K562 (cell line): ENCODE results near the gene TOR1AIP1. TPM values are rescaled to one million over a fixed set of nuclear protein-coding genes. Genes with fewer than 3 reads are reported as not detected.
A peak's percentile ranks its signal among the peaks of the same experiment; 100 is the strongest.

ENCODE experiments used
- ATF1 ChIP-seq, 2 experiments: fragments of 450-650 bp in 1 of 2; IDR thresholded peaks; 2 replicates each; pipeline ENCODE4 v1.6.1; 2016; ENCODE audit warnings: missing compliant biosample characterization in 1 of 2, missing genetic modification characterization in 1 of 2
- CHCHD3 ChIP-seq: fragments of 250-450 bp; sonication (Bioruptor Pico); IDR thresholded peaks from 2 replicates; pipeline ENCODE4 v2.1.2; 2022; ENCODE audit warnings: mild to moderate bottlenecking
- DPF2 ChIP-seq: fragments of 450-650 bp; IDR thresholded peaks from 2 replicates; pipeline ENCODE4 v1.6.1; 2016
- ELF4 ChIP-seq: fragments of 450-650 bp; formaldehyde crosslinking; IDR thresholded peaks from 2 replicates; pipeline ENCODE4 v1.4.0; 2022; ENCODE audit warnings: missing genetic modification characterization
- ESRRA ChIP-seq: fragments of 450-650 bp; IDR thresholded peaks from 2 replicates; pipeline ENCODE4 v1.6.1; 2014; ENCODE audit warnings: low read depth, mild to moderate bottlenecking, moderate library complexity, borderline replicate concordance
- FIP1L1 ChIP-seq: fragments of 200-400 bp; formaldehyde crosslinking; IDR thresholded peaks from 2 replicates; pipeline ENCODE4 v1.6.1; 2018; ENCODE audit warnings: mild to moderate bottlenecking, low read depth, low read length; ENCODE audit not compliant: poor library complexity, severe bottlenecking
- MAFF ChIP-seq: IDR thresholded peaks from 2 replicates; pipeline ENCODE4 v1.6.1; 2012; ENCODE audit warnings: low read length, improper control_type of control experiment
- NCOA1 ChIP-seq: fragments of 450-650 bp; IDR thresholded peaks from 2 replicates; pipeline ENCODE4 v1.6.1; 2016; ENCODE audit warnings: low read depth
- NFIC ChIP-seq: fragments of 450-650 bp; IDR thresholded peaks from 2 replicates; pipeline ENCODE4 v1.6.1; 2017; ENCODE audit warnings: mild to moderate bottlenecking, inconsistent platforms
- POU5F1 ChIP-seq: fragments of 150-350 bp; IDR thresholded peaks from 2 replicates; pipeline ENCODE4 v1.6.1; 2014; ENCODE audit warnings: borderline replicate concordance, low read length, low read depth, mild to moderate bottlenecking; ENCODE audit not compliant: partially characterized antibody
- SIN3A ChIP-seq, 2 experiments: fragments of 150-350 bp in 1 of 2; IDR thresholded peaks; 2 replicates each; pipeline ENCODE4 v1.6.1; 2011 to 2016; ENCODE audit warnings: borderline replicate concordance in 2 of 2, low read depth in 2 of 2, low read length in 2 of 2, mild to moderate bottlenecking in 2 of 2, moderate library complexity in 2 of 2; ENCODE audit not compliant: control insufficient read depth in 1 of 2
- TEAD1 ChIP-seq, 2 experiments: fragments of 450-650 bp in 1 of 2; sonication (generic) in 1 of 2; formaldehyde crosslinking; IDR thresholded peaks; 2 replicates each; pipeline versions ENCODE4 v1.4.0 to v1.8.0; 2020 to 2022; ENCODE audit warnings: mild to moderate bottlenecking in 2 of 2, missing genetic modification reagents in 1 of 2
- XRCC3 ChIP-seq: fragments of 450-650 bp; IDR thresholded peaks from 2 replicates; pipeline ENCODE4 v1.6.1; 2017; ENCODE audit warnings: mild to moderate bottlenecking, moderate library complexity
- XRCC5 ChIP-seq: fragments of 200-400 bp; formaldehyde crosslinking; IDR thresholded peaks from 2 replicates; pipeline ENCODE4 v1.6.1; 2017; ENCODE audit warnings: low read depth, mild to moderate bottlenecking, low read length
- ZBTB1 ChIP-seq: sonication (generic); formaldehyde crosslinking; IDR thresholded peaks from 2 replicates; pipeline ENCODE4 v1.8.1; 2023; ENCODE audit warnings: missing genetic modification reagents, low read depth, mild to moderate bottlenecking, borderline replicate concordance
- ZFPM2 ChIP-seq: fragments of 250-450 bp; sonication (Bioruptor Pico); IDR thresholded peaks from 2 replicates; pipeline ENCODE4 v1.5.1; 2022; ENCODE audit warnings: mild to moderate bottlenecking
- ZNF239 ChIP-seq: fragments of 250-450 bp; sonication (Bioruptor Pico); IDR thresholded peaks from 2 replicates; pipeline ENCODE4 v1.4.0; 2020; ENCODE audit warnings: mild to moderate bottlenecking
- ZNF551 ChIP-seq: fragments of 250-450 bp; sonication (Bioruptor Pico); IDR thresholded peaks from 2 replicates; pipeline ENCODE4 v1.5.0; 2021; ENCODE audit warnings: mild to moderate bottlenecking, moderate library complexity
- ZNF699 ChIP-seq: fragments of 250-450 bp; sonication (Bioruptor Pico); IDR thresholded peaks from 2 replicates; pipeline ENCODE4 v1.8.0; 2021; ENCODE audit warnings: mild to moderate bottlenecking, moderate library complexity; ENCODE audit not compliant: insufficient replicate concordance
- ZNF830 ChIP-seq: fragments of 250-450 bp; sonication (Bioruptor Pico); IDR thresholded peaks from 2 replicates; pipeline ENCODE4 v1.5.0; 2021; ENCODE audit warnings: mild to moderate bottlenecking
- polyA plus RNA-seq, 8 experiments: library from polyadenylated mRNA; depleted of rRNA in 4 of 8; stranded (reverse) in 5 of 8; unstranded in 3 of 8; fragments of >200 nt; fragmentation: Nextera tagmentation in 2 of 8; fragmentation: Illumina TruSeq in 1 of 8; extraction: Ambion mirVana in 2 of 8; extraction: Trizol in 1 of 8; gene quantifications; 2 replicates each; pipeline versions ENCODE4 v1.2.1 to v1.2.3, GENCODE V29; 2011 to 2014; ENCODE audit warnings: inconsistent platforms in 1 of 8, missing spikeins in 1 of 8
- total RNA-seq, 7 experiments: library from RNA; depleted of rRNA in 6 of 7; stranded (reverse); fragments of >200 nt in 6 of 7; fragmentation: Illumina TruSeq in 2 of 7; extraction: Trizol in 2 of 7; gene quantifications; 2 replicates each; pipeline versions ENCODE4 v1.2.1 to v1.2.3, GENCODE V29; 2011 to 2021; ENCODE audit warnings: low replicate concordance in 1 of 7
- TF ChIP-seq, protein P1 (sequence below): fragments of 250-450 bp; sonication (Bioruptor Pico); IDR thresholded peaks from 2 replicates; pipeline ENCODE4 v1.8.0; 2021; ENCODE audit warnings: borderline replicate concordance, mild to moderate bottlenecking, moderate library complexity; ENCODE audit not compliant: poor library complexity, severe bottlenecking
- TF ChIP-seq, protein P2 (sequence below), 2 experiments: IDR thresholded peaks; 2 replicates each; pipeline ENCODE4 v1.6.1; 2011; ENCODE audit warnings: borderline replicate concordance in 1 of 2, control low read depth in 1 of 2, low read depth in 1 of 2, low read length in 1 of 2, mild to moderate bottlenecking in 1 of 2, mixed read lengths in 1 of 2, moderate library complexity in 1 of 2; ENCODE audit not compliant: insufficient read depth in 1 of 2, insufficient read length in 1 of 2, poor library complexity in 1 of 2, severe bottlenecking in 1 of 2; ENCODE audit errors: extremely low read depth in 1 of 2
- TF ChIP-seq, protein P3 (sequence below): fragments of 250-450 bp; sonication (Bioruptor Pico); IDR thresholded peaks from 2 replicates; pipeline ENCODE4 v1.8.0; 2022; ENCODE audit warnings: moderate library complexity, mild to moderate bottlenecking, inconsistent platforms
- TF ChIP-seq, protein P4 (sequence below): IDR thresholded peaks from 3 replicates; pipeline ENCODE4 v1.6.1; 2011; ENCODE audit warnings: borderline replicate concordance, mild to moderate bottlenecking; ENCODE audit not compliant: insufficient read length, insufficient read depth

Gene TOR1AIP1
- total and polyA plus RNA-seq, 9 of the 15 experiments (the other 6 are each of a cell fraction or from before 2014, with no cell fraction given): 18.1 to 46.9 (median 35.5) TPM

DNA sequence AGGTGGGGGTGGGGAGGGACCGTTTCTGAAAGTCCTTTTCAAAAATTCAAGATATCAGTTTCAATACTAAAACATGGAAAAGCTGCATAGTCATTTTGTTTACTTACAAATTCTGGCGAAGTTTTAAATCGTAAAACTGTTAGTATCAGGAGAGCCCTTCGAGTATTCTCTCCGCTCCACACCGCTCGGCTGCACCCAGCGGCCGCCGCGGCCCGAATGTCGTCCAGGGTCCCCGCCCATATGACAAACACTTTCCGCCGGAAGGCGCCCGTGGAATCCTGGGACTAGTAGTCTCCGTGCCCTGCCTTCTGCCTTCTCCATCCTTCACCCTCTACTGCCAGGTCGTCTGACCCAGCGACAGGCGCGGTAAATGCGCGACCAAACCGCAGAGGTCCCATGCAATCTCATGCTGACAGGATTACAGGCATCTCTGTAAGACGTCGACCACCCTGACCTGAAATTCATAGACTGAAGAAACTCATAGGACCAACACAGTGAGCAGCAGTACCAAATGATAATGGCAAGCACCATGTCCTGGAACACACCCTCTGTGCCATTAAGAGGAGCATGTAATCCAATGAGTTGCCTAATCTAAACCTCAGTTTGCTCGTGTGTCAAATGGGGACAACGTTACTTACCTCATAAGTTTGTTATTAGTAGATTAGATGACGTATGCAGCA, 4.4 kb upstream of the TOR1AIP1 start, which contains the start of gene TOR1AIP2 (continued):
- TF ChIP-seq ZNF551 (no peak), ZBTB1 (peak; percentile 64; the same call in 1 of the 2 replicates), ZFPM2 (CRISPR knock-in tag) (no peak), NFIC (no peak; the same call in 1 of the 2 replicates), ZNF699 (CRISPR knock-in tag) (no peak), SIN3A (IDR thresholded peaks at IDR 0.05; ENCODE audit: borderline replicate concordance in 2 of 2, control insufficient read depth in 1 of 2, low read depth in 2 of 2, low read length in 2 of 2) (peak; percentile 47 to 59; a peak in 1 of 4 replicates), NCOA1 (no peak), XRCC3 (no peak), ZNF239 (no peak), FIP1L1 (no peak), TEAD1 (CRISPR knock-in tag; IDR thresholded peaks at IDR 0.05) (peak in 1 of 2 experiments; percentile 90; a peak in 2 of 4 replicates), POU5F1 (no peak), XRCC5 (no peak), DPF2 (no peak; the same call in 1 of the 2 replicates), ELF4 (CRISPR knock-in tag) (no peak), ZNF830 (CRISPR knock-in tag) (no peak), ESRRA (peak; percentile 82; the same call in 1 of the 2 replicates), MAFF (no peak), ATF1 (CRISPR knock-in tag; IDR thresholded peaks at IDR 0.05) (no peak), ATF1 (tag; IDR thresholded peaks at IDR 0.05) (peak; percentile 95), CHCHD3 (no peak)
- TF ChIP-seq, protein P1, sequence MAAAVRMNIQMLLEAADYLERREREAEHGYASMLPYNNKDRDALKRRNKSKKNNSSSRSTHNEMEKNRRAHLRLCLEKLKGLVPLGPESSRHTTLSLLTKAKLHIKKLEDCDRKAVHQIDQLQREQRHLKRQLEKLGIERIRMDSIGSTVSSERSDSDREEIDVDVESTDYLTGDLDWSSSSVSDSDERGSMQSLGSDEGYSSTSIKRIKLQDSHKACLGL (CRISPR knock-in tag): no peak
- TF ChIP-seq, protein P2, sequence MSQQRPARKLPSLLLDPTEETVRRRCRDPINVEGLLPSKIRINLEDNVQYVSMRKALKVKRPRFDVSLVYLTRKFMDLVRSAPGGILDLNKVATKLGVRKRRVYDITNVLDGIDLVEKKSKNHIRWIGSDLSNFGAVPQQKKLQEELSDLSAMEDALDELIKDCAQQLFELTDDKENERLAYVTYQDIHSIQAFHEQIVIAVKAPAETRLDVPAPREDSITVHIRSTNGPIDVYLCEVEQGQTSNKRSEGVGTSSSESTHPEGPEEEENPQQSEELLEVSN (IDR thresholded peaks at IDR 0.05; ENCODE audit: borderline replicate concordance in 1 of 2, extremely low read depth in 1 of 2, insufficient read depth in 1 of 2, insufficient read length in 1 of 2, low read depth in 1 of 2, low read length in 1 of 2, poor library complexity in 1 of 2, severe bottlenecking in 1 of 2): peak; percentile 49 to 67
- TF ChIP-seq, protein P3, sequence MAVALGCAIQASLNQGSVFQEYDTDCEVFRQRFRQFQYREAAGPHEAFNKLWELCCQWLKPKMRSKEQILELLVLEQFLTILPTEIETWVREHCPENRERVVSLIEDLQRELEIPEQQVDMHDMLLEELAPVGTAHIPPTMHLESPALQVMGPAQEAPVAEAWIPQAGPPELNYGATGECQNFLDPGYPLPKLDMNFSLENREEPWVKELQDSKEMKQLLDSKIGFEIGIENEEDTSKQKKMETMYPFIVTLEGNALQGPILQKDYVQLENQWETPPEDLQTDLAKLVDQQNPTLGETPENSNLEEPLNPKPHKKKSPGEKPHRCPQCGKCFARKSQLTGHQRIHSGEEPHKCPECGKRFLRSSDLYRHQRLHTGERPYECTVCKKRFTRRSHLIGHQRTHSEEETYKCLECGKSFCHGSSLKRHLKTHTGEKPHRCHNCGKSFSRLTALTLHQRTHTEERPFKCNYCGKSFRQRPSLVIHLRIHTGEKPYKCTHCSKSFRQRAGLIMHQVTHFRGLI: no peak
- TF ChIP-seq, protein P4, sequence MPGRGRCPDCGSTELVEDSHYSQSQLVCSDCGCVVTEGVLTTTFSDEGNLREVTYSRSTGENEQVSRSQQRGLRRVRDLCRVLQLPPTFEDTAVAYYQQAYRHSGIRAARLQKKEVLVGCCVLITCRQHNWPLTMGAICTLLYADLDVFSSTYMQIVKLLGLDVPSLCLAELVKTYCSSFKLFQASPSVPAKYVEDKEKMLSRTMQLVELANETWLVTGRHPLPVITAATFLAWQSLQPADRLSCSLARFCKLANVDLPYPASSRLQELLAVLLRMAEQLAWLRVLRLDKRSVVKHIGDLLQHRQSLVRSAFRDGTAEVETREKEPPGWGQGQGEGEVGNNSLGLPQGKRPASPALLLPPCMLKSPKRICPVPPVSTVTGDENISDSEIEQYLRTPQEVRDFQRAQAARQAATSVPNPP: no peak
